ENCODE measurements around the gene ZNF662.

GRCh38 chr3:42906070-42906847 is at the start of gene ZNF662:
- TF ChIP-seq CTCF (IDR thresholded peaks at IDR 0.05; ENCODE audit: low read length) (no peak), EZH2 (optimal IDR thresholded peaks at IDR 0.05; ENCODE audit: low read depth, low read length) (no peak)
